SU-DHL-6 (cell line): ENCODE results near the gene MT1B.

Source experiments
- H2AFZ ChIP-seq: fragments of 200-600 bp; sonication (generic); 2 replicates; pipeline ENCODE4 v1.6.1; 2014; ENCODE audit warnings: low read depth, mild to moderate bottlenecking, moderate library complexity, mixed read lengths, antibody characterized with exemption, low read length; ENCODE audit not compliant: severe bottlenecking
- H3F3A ChIP-seq: fragments of 200-600 bp; shearing (Covaris generic); 2 replicates; pipeline ENCODE4 v1.6.0; 2016; ENCODE audit warnings: antibody characterized with exemption, mild to moderate bottlenecking; ENCODE audit not compliant: insufficient read depth
- H3K27ac ChIP-seq: fragments of 200-600 bp; sonication (generic); 2 replicates; pipeline ENCODE4 v1.5.1; 2016; ENCODE audit warnings: low read depth, mild to moderate bottlenecking, low read length, moderate library complexity, mixed read lengths
- H3K27me3 ChIP-seq: fragments of 200-600 bp; sonication (generic), shearing (Covaris generic); 2 replicates; pipeline ENCODE4 v1.6.0; 2014; ENCODE audit warnings: mild to moderate bottlenecking, low read length
- H3K36me3 ChIP-seq: fragments of 200-600 bp; sonication (generic); 2 replicates; pipeline ENCODE4 v1.6.1; 2014; ENCODE audit warnings: mild to moderate bottlenecking, low read length, mixed read lengths
- H3K4me2 ChIP-seq: fragments of 300-600, 200-600 bp; shearing (Covaris generic), sonication (generic); 2 replicates; pipeline ENCODE4 v1.6.0; 2014; ENCODE audit warnings: low read length, low read depth, mild to moderate bottlenecking; ENCODE audit not compliant: poor library complexity, severe bottlenecking
- H3K4me3 ChIP-seq: fragments of 200-600 bp; sonication (generic); 2 replicates; pipeline ENCODE4 v1.5.1; 2014; ENCODE audit warnings: antibody characterized with exemption, low read length, mild to moderate bottlenecking, mixed read lengths; ENCODE audit not compliant: insufficient read depth, poor library complexity, severe bottlenecking
- H3K79me2 ChIP-seq: fragments of 200-600 bp; sonication (generic); 2 replicates; pipeline ENCODE4 v1.6.1; 2014; ENCODE audit warnings: mild to moderate bottlenecking, low read length, moderate library complexity; ENCODE audit not compliant: insufficient read depth
- H3K9ac ChIP-seq: fragments of 200-600 bp; sonication (generic); 2 replicates; pipeline ENCODE4 v1.7.0; 2014; ENCODE audit warnings: mild to moderate bottlenecking, low read length
- H3K9me2 ChIP-seq: fragments of 200-600 bp; sonication (generic); replicated peaks from 2 replicates; pipeline ENCODE4 v1.6.1; 2014; ENCODE audit warnings: low read length; ENCODE audit not compliant: insufficient read depth
- H3K9me3 ChIP-seq: fragments of 200-600 bp; sonication (generic); 2 replicates; pipeline ENCODE4 v1.6.1; 2014; ENCODE audit warnings: low read length, mixed read lengths; ENCODE audit not compliant: insufficient read depth
- H4K20me1 ChIP-seq: fragments of 200-600 bp; sonication (generic); 2 replicates; pipeline ENCODE4 v1.6.1; 2014; ENCODE audit warnings: low read depth, mild to moderate bottlenecking, antibody characterized with exemption, low read length, moderate library complexity, mixed read lengths
- CTCF ChIP-seq: fragments of 200-600 bp; sonication (generic); IDR thresholded peaks from one replicate; pipeline ENCODE4 v1.5.1; 2017; ENCODE audit warnings: antibody characterized with exemption, mild to moderate bottlenecking, low read length, moderate library complexity; ENCODE audit not compliant: insufficient read depth, poor library complexity, severe bottlenecking
- EZH2phosphoT487 ChIP-seq: fragments of 200-600 bp; sonication (generic), shearing (Covaris generic); conservative IDR thresholded peaks from 2 replicates; pipeline ENCODE4 v1.6.1; 2018; ENCODE audit warnings: mild to moderate bottlenecking, antibody characterized with exemption, low read length, moderate library complexity, mixed read lengths

MT1B gene

GRCh38 chr16:56679078-56679730, 27.5 kb downstream of the MT1B start:
- H3K36me3 ChIP-seq: no peaks in the 10 kb centered on the region
- TF ChIP-seq CTCF: no peak
- TF ChIP-seq EZH2phosphoT487: no peak
- H3K9ac ChIP-seq: no peak overlapping the region
- no peaks in the 10 kb centered on the region for H3K9me2 ChIP-seq
- no peaks in the 10 kb centered on the region for H4K20me1 ChIP-seq
- H3K9me3 ChIP-seq: no peaks in the 10 kb centered on the region
- no peak overlapping the region for H3K27ac ChIP-seq
- H3K4me3 ChIP-seq: no peak overlapping the region
- no peaks in the 10 kb centered on the region for H3F3A ChIP-seq
- H2AFZ ChIP-seq: no peak overlapping the region
- H3K27me3 ChIP-seq: no peaks in the 10 kb centered on the region
- no peaks in the 10 kb centered on the region for H3K79me2 ChIP-seq
- no peak overlapping the region for H3K4me2 ChIP-seq

DNA sequence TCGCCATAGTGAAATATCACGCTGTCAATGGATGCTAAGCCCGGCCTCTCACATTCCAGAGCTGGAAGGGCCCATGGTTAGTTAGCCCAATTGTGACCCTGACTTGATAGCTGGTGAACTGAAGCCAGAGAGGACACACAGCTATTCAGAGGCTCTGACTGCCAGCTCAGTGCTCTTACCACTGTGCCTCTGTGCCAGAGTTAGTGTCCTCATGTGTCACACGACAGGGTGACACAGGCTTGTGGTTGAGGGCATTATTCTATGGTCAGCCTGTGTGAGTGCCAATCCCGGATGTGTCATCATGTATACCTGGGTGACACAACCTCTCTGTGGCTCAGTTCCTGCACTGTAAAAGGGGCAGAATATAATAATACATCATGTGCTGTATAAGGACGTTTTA, 28.1 kb downstream of the MT1B start:
- Histone ChIP-seq H3K9me2 (no peaks in the 10 kb centered on the region), H3K9me3 (no peaks in the 10 kb centered on the region), H3K27ac (no peak overlapping the region), H3K4me3 (no peak overlapping the region), H3F3A (no peaks in the 10 kb centered on the region), H3K4me2 (no peak overlapping the region), H3K9ac (no peak overlapping the region), H4K20me1 (no peaks in the 10 kb centered on the region), H2AFZ (no peak overlapping the region), H3K27me3 (no peaks in the 10 kb centered on the region), H3K79me2 (no peaks in the 10 kb centered on the region), H3K36me3 (no peaks in the 10 kb centered on the region)
- TF ChIP-seq CTCF (no peak), EZH2phosphoT487 (no peak)

GRCh38 chr16:56681939-56682702, 30.4 kb downstream of the MT1B start, which contains the start of gene MT1X:
Gene MT1X (plus strand): TSS chr16:56682470. CDS start chr16:56682541, 71 bp downstream.
- no peak for TF ChIP-seq CTCF
- no peak for TF ChIP-seq EZH2phosphoT487
- H3K9me3 ChIP-seq: no peaks in the 10 kb centered on the region
- no peaks in the 10 kb centered on the region for H4K20me1 ChIP-seq
- H2AFZ ChIP-seq: peak within 1 kb of the TSS; percentile 78
- H3K79me2 ChIP-seq: no peaks in the 10 kb centered on the region
- H3F3A ChIP-seq: no peaks in the 10 kb centered on the region
- H3K27me3 ChIP-seq: no peaks in the 10 kb centered on the region
- no peaks in the 10 kb centered on the region for H3K36me3 ChIP-seq
- H3K9ac ChIP-seq: peak within 1 kb of the TSS; percentile 57
- peak within 1 kb of the TSS; percentile 70 for H3K4me2 ChIP-seq
- no peak within 1 kb of the TSS for H3K27ac ChIP-seq
- H3K9me2 ChIP-seq: no peaks in the 10 kb centered on the region
- peak within 1 kb of the TSS; percentile 51 for H3K4me3 ChIP-seq
